HCT116 (cell line): Measurements from ENCODE around the gene SMARCA2. TPM values are rescaled to one million over a fixed set of nuclear protein-coding genes. Genes with fewer than 3 reads are reported as not detected.

Experiments
- ATAC-seq: fragments of 200-7000 bp; cut with Tn5 transposase; 2 replicates; pipeline ENCODE4 v1.9.1; 2020; ENCODE audit warnings: mild to moderate bottlenecking, moderate library complexity
- BruUV-seq: library from RNA; stranded (reverse); fragments of 400-500 nt; replicated peaks from 2 replicates; lab custom pipeline; 2021; lab: Mats Ljungman, UMichigan
- CTCF ChIA-PET: fragments of 300-600 bp; sonication (Branson Sonifier 250); formaldehyde crosslinking; loops from one replicate; lab custom pipeline; 2021; ENCODE audit warnings: antibody characterized with exemption; lab: Charles Lee
- POLR2A ChIA-PET: fragments of 300-600, 350-600 bp; sonication (Branson Sonifier 250); formaldehyde crosslinking; loops from one replicate; lab custom pipeline; 2021; ENCODE audit warnings: antibody characterized with exemption; lab: Charles Lee
- RAD21 ChIA-PET, 2 experiments: fragments of 300-600 bp; sonication (Branson Sonifier 250); formaldehyde crosslinking; loops; one replicate each; lab custom pipeline; 2023; ENCODE audit warnings: low total read pairs in 2 of 2; ENCODE audit not compliant: uncharacterized antibody in 2 of 2, unreplicated experiment in 2 of 2, low non-redundant PET in 1 of 2; lab: Charles Lee
- DNase-seq: peaks from one replicate; pipeline ENCODE4 v3.0.0-alpha.2; 2010; ENCODE audit warnings: low read depth, low spot score
- H2AFZ ChIP-seq: fragments of 200-600 bp; shearing (Covaris generic), sonication (generic); 2 replicates; pipeline ENCODE4 v1.6.1; 2017; ENCODE audit warnings: low read depth, mixed run types, mixed read lengths, antibody characterized with exemption, low read length; ENCODE audit not compliant: poor library complexity, severe bottlenecking
- H3K27ac ChIP-seq: 2 replicates; pipeline ENCODE4 v1.5.1; 2012; ENCODE audit warnings: low read depth, low read length
- H3K27me3 ChIP-seq: fragments of 200-600 bp; sonication (generic); 2 replicates; pipeline ENCODE4 v1.6.1; 2016; ENCODE audit warnings: mixed run types, low read length, mixed read lengths; ENCODE audit not compliant: insufficient read depth
- H3K36me3 ChIP-seq, 2 experiments: fragments of 200-500 bp in 1 of 2; fragments of 200-600 bp in 1 of 2; sonication (Bioruptor generic) in 1 of 2; sonication (generic) in 1 of 2; 2 replicates each; pipeline versions ENCODE4 v1.5.1 to v1.6.1; 2014 to 2016; ENCODE audit warnings: low read length in 2 of 2, inconsistent platforms in 1 of 2, mixed read lengths in 1 of 2, mixed run types in 1 of 2; ENCODE audit not compliant: insufficient read depth in 2 of 2, control insufficient read depth in 1 of 2
- H3K4me1 ChIP-seq, 2 experiments: fragments of 200-600 bp in 1 of 2; sonication (generic) in 1 of 2; 2 replicates each; pipeline versions ENCODE4 v1.5.1 to v1.6.1; 2012 to 2017; ENCODE audit warnings: low read length in 2 of 2, inconsistent platforms in 1 of 2, mild to moderate bottlenecking in 1 of 2, mixed read lengths in 1 of 2, mixed run types in 1 of 2, moderate library complexity in 1 of 2; ENCODE audit not compliant: insufficient read depth in 2 of 2, control insufficient read depth in 1 of 2
- H3K4me2 ChIP-seq: fragments of 200-600 bp; sonication (generic); 2 replicates; pipeline ENCODE4 v1.6.1; 2017; ENCODE audit warnings: mixed run types, low read length, mixed read lengths
- H3K4me3 ChIP-seq, 2 experiments: fragments of 200-600 bp in 1 of 2; sonication (generic) in 1 of 2; replicated peaks in 1 of 2; 2 replicates each; pipeline ENCODE4 v1.5.1; 2011 to 2016; ENCODE audit warnings: low read length in 2 of 2, control low read depth in 1 of 2, low read depth in 1 of 2, mild to moderate bottlenecking in 1 of 2, mixed read lengths in 1 of 2, mixed run types in 1 of 2
- H3K79me2 ChIP-seq: fragments of 200-600 bp; sonication (generic); 2 replicates; pipeline ENCODE4 v1.6.1; 2017; ENCODE audit warnings: mild to moderate bottlenecking, mixed run types, low read length, moderate library complexity, mixed read lengths; ENCODE audit not compliant: insufficient read depth
- H3K9ac ChIP-seq: fragments of 200-600 bp; sonication (generic); 2 replicates; pipeline ENCODE4 v1.6.1; 2016; ENCODE audit warnings: low read length, mixed read lengths
- H3K9me2 ChIP-seq: fragments of 200-600 bp; sonication (generic), shearing (Covaris generic); 2 replicates; pipeline ENCODE4 v1.6.1; 2017; ENCODE audit warnings: mixed run types, mild to moderate bottlenecking, moderate library complexity; ENCODE audit not compliant: insufficient read depth
- H3K9me3 ChIP-seq, 2 experiments: fragments of 200-500 bp in 1 of 2; fragments of 200-600 bp in 1 of 2; sonication (Bioruptor generic) in 1 of 2; sonication (generic) in 1 of 2; 2 replicates each; pipeline ENCODE4 v1.6.1; 2014 to 2017; ENCODE audit warnings: low read length in 2 of 2, mixed read lengths in 2 of 2, inconsistent platforms in 1 of 2, low read depth in 1 of 2, mild to moderate bottlenecking in 1 of 2, mixed run types in 1 of 2, moderate library complexity in 1 of 2; ENCODE audit not compliant: control insufficient read depth in 1 of 2, insufficient read depth in 1 of 2
- H4K20me1 ChIP-seq: fragments of 200-600 bp; sonication (generic), shearing (Covaris generic); 2 replicates; pipeline ENCODE4 v1.6.1; 2017; ENCODE audit warnings: mixed run types, mild to moderate bottlenecking, moderate library complexity; ENCODE audit not compliant: insufficient read depth
- CTCF ChIP-seq, 3 experiments: fragments of 200-600 bp in 1 of 3; sonication (generic) in 1 of 3; IDR thresholded peaks in 2 of 3; conservative IDR thresholded peaks in 1 of 3; 2 replicates each; pipeline ENCODE4 v1.5.1; 2012 to 2017; ENCODE audit warnings: low read depth in 2 of 3, low read length in 2 of 3, antibody characterized with exemption in 1 of 3, borderline replicate concordance in 1 of 3, control low read depth in 1 of 3, mild to moderate bottlenecking in 1 of 3, mixed read lengths in 1 of 3, mixed run types in 1 of 3, moderate library complexity in 1 of 3; ENCODE audit not compliant: insufficient read depth in 1 of 3
- YY1 ChIP-seq: IDR thresholded peaks from 2 replicates; pipeline ENCODE4 v1.6.1; 2011; ENCODE audit warnings: low read length, low read depth, moderate library complexity, mild to moderate bottlenecking; ENCODE audit not compliant: insufficient replicate concordance; ENCODE audit errors: extremely low read depth
- ZFX ChIP-seq: fragments of 450-650 bp; IDR thresholded peaks from 2 replicates; pipeline ENCODE4 v1.6.1; 2017
- intact Hi-C: fragments of 100-400 bp; cut with micrococcal nuclease; formaldehyde crosslinking; loops from 2 replicates; pipeline ENCODE4 v1.10.0; 2022
- total RNA-seq: library from RNA; stranded (reverse); gene quantifications from one replicate; pipeline ENCODE4 v1.2.1, GENCODE V29; 2021; ENCODE audit not compliant: unreplicated experiment

The SMARCA2 gene
- total RNA-seq, 1 experiment from 2014 or later, result 14.7 TPM

GRCh38 chr9:2120926-2121689 lies 106.0 kb downstream of the SMARCA2 start:
- no peak for ATAC-seq
- H3K79me2 ChIP-seq, result no peaks in the 10 kb centered on the region

More at GRCh38 chr9:2120926-2121689, 106.0 kb downstream of the SMARCA2 start:
- intact Hi-C loops, result no loop called here
- no peaks in the 10 kb centered on the region for H3K27me3 ChIP-seq
- CTCF ChIA-PET, result interaction anchor here (1.3 kb wide), 1 partner anchor 11 kb away, joined by 4 read pairs; no protein-coding TSS in a partner anchor
- no peak overlapping the region for H3K9ac ChIP-seq
- DNase-seq, result peak; percentile 7
- no peaks in the 10 kb centered on the region for H4K20me1 ChIP-seq
- H3K9me2 ChIP-seq, result no peaks in the 10 kb centered on the region
- TF ChIP-seq CTCF (IDR thresholded peaks at IDR 0.05 in 2 of 3, conservative IDR thresholded peaks at IDR 0.05 in 1 of 3; ENCODE audit: borderline replicate concordance in 1 of 3, insufficient read depth in 1 of 3, low read depth in 2 of 3, low read length in 2 of 3), result 0 out of 6 replicates have a peak, but pooled peaks of 1 of the 3 experiments have one; percentile 15
- no peak for TF ChIP-seq ZFX
- TF ChIP-seq YY1, result no peak
- BruUV-seq, result no TSS peak
- H3K27ac ChIP-seq, result no peak overlapping the region
- no peak overlapping the region for H2AFZ ChIP-seq
- POLR2A ChIA-PET, result no interaction called here
- H3K36me3 ChIP-seq, result no peaks in the 10 kb centered on the region
- H3K9me3 ChIP-seq, result no peaks in the 10 kb centered on the region
- no peak overlapping the region for H3K4me3 ChIP-seq
- H3K4me1 ChIP-seq, result peaks cover 2 to 3% of the 10 kb centered on the region in 2 experiments; a peak in 1 of 4 replicates
- RAD21 ChIA-PET, result no interaction called here
- H3K4me2 ChIP-seq, result no peak overlapping the region
